Left lung (tissue), 10 donors: ENCODE data around the gene PXN. TPM values are rescaled to one million over a fixed set of nuclear protein-coding genes. Genes with fewer than 3 reads are reported as not detected.
A peak's percentile ranks its signal among the peaks of the same experiment; 100 is the strongest.
"Not testable (repeated sequence)": the region's sequence is repeated elsewhere in the genome, so short reads cannot be mapped to it uniquely, and the experiment has no call there.

ENCODE experiments used
- ATAC-seq: fragments of 200-7000 bp; cut with Tn5 transposase; one replicate; pipeline ENCODE4 v1.9.1; 2020; ENCODE audit warnings: moderate library complexity
- DNase-seq, 4 donors: peaks; one replicate each; pipeline ENCODE4 v3.0.0-alpha.2; 2013 to 2020
- H3K27ac ChIP-seq, 2 donors: fragments of 200-600 bp; sonication (generic) in 1 of 2; one replicate each; pipeline versions ENCODE4 v1.5.0 to v1.8.0; 2020 to 2021
- H3K27me3 ChIP-seq, 2 donors: fragments of 200-600 bp; sonication (generic) in 1 of 2; one replicate each; pipeline versions ENCODE4 v1.5.0 to v1.8.0; 2020 to 2021
- H3K36me3 ChIP-seq, 2 donors: fragments of 200-600 bp; sonication (generic) in 1 of 2; one replicate each; pipeline versions ENCODE4 v1.5.0 to v1.8.0; 2020 to 2021
- H3K4me1 ChIP-seq, 2 donors: fragments of 200-600 bp; one replicate each; pipeline ENCODE4 v1.8.0; 2021
- H3K4me3 ChIP-seq, 2 donors: fragments of 200-600 bp; sonication (generic) in 1 of 2; one replicate each; pipeline versions ENCODE4 v1.5.0 to v1.8.0; 2020 to 2021; ENCODE audit warnings: mild to moderate bottlenecking in 1 of 2
- H3K9me3 ChIP-seq, 2 donors: fragments of 200-600 bp; sonication (generic) in 1 of 2; one replicate each; pipeline versions ENCODE4 v1.5.0 to v1.8.0; 2020 to 2021
- intact Hi-C, 2 donors: fragments of 100-400 bp; cut with DNase I; formaldehyde crosslinking; loops; one replicate each; pipeline versions ENCODE4 v1.11.2 to v1.14.2; 2022
- polyA plus RNA-seq, 6 donors: library from polyadenylated mRNA; unstranded; fragments of 120-200 nt; gene quantifications; one replicate each; pipeline ENCODE4 v1.2.1, GENCODE V29; 2013; ENCODE audit not compliant: insufficient read length in 6 of 6
- total RNA-seq, 2 donors: library from RNA; stranded (reverse); fragmentation: NEBNext Ultra II Directional; extraction: Animal tissue kit (Norgen Biotek cat#: 25700); gene quantifications; one replicate each; pipeline ENCODE4 v1.2.1, GENCODE V29; 2021
- TF ChIP-seq, protein P1 (sequence below), 2 donors: fragments of 200-600 bp; sonication (generic) in 1 of 2; IDR thresholded peaks; one replicate each; pipeline versions ENCODE4 v1.5.0 to v1.8.0; 2021; ENCODE audit warnings: antibody characterized with exemption in 2 of 2
- donor health status: DM: no; HTN: yes; CAD: no.
- donor health status: DM: no; HTN: no; CAD: no.

PXN gene
- total and polyA plus RNA-seq, 8 donors = 56.5 to 111 (median 64.4) TPM

DNA sequence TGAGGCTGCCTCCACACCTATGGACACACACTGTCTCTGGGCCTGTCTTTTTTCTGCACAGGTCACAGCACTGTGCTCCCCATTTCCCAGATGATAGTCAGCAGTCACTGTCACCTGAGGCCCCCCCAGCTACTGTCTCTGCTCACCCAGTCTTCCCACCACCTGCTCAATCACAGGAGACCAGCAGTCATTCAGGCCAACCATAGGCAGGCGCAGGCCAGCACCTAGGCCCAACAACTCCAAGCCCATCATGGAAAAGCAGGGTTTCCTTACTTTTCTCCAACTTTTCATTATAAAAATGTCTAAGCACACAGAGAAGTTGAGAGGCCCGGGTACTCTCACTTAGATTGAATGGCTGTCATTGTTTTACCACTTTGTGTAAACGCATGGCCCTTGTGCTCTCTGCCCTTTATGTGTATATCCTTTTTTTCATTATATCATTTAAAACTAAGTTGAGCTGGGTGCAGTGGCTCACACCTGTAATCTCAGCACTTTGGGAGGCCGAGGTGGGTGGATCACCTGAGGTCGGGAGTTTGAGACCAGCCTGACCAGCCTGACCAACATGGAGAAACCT lies 7.1 kb downstream of the PXN start:
- DNase-seq = no peak
- Histone ChIP-seq H3K4me1 (peaks cover 37 to 100% of the 10 kb centered on the region in 2 donors), H3K36me3 (peaks cover 0 to 12% of the 10 kb centered on the region in 2 donors), H3K27me3 (no peaks in the 10 kb centered on the region), H3K27ac (peak overlapping the region; percentile 81 to 91), H3K4me3 (no peak overlapping the region), H3K9me3 (no peaks in the 10 kb centered on the region)
- intact Hi-C loops = no loop called here
- TF ChIP-seq, protein P1, sequence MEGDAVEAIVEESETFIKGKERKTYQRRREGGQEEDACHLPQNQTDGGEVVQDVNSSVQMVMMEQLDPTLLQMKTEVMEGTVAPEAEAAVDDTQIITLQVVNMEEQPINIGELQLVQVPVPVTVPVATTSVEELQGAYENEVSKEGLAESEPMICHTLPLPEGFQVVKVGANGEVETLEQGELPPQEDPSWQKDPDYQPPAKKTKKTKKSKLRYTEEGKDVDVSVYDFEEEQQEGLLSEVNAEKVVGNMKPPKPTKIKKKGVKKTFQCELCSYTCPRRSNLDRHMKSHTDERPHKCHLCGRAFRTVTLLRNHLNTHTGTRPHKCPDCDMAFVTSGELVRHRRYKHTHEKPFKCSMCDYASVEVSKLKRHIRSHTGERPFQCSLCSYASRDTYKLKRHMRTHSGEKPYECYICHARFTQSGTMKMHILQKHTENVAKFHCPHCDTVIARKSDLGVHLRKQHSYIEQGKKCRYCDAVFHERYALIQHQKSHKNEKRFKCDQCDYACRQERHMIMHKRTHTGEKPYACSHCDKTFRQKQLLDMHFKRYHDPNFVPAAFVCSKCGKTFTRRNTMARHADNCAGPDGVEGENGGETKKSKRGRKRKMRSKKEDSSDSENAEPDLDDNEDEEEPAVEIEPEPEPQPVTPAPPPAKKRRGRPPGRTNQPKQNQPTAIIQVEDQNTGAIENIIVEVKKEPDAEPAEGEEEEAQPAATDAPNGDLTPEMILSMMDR (IDR thresholded peaks at IDR 0.05) = no peak
- ATAC-seq = no peak

- DNase-seq (peak in 2 of 4 donors; percentile 78 to 87), ATAC-seq (peak; percentile 80)
- H3K4me3 ChIP-seq = no peak overlapping the region
- no peaks in the 10 kb centered on the region for H3K27me3 ChIP-seq
- intact Hi-C loops = no loop called here
- H3K36me3 ChIP-seq = peaks cover 0 to 12% of the 10 kb centered on the region in 2 donors
- peaks cover 25 to 100% of the 10 kb centered on the region in 2 donors for H3K4me1 ChIP-seq
- TF ChIP-seq, protein P1 (IDR thresholded peaks at IDR 0.05) = no peak
- peak overlapping the region; percentile 81 to 91 for H3K27ac ChIP-seq
- H3K9me3 ChIP-seq = no peaks in the 10 kb centered on the region
Measured at GRCh38 chr12:120257041-120257821, 8.3 kb downstream of the PXN start.

GRCh38 chr12:120254809-120255208 lies 10.7 kb downstream of the PXN start:
- no peaks in the 10 kb centered on the region for H3K9me3 ChIP-seq
- H3K36me3 ChIP-seq = peaks cover 0 to 12% of the 10 kb centered on the region in 2 donors
- H3K4me1 ChIP-seq = peaks cover 25 to 100% of the 10 kb centered on the region in 2 donors
- H3K4me3 ChIP-seq = no peak overlapping the region
- peak overlapping the region; percentile 62 to 91 for H3K27ac ChIP-seq
- ATAC-seq (no peak), DNase-seq (no peak)
- TF ChIP-seq, protein P1 (IDR thresholded peaks at IDR 0.05) = no peak
- H3K27me3 ChIP-seq = no peaks in the 10 kb centered on the region
- intact Hi-C loops = no loop called here

GRCh38 chr12:120253313-120253712 lies 12.2 kb downstream of the PXN start:
- Histone ChIP-seq H3K27ac (peak overlapping the region; percentile 48 to 91), H3K4me1 (peaks cover 32 to 99% of the 10 kb centered on the region in 2 donors), H3K36me3 (peaks cover 0 to 12% of the 10 kb centered on the region in 2 donors)
- DNase-seq, H3K9me3 ChIP-seq, ATAC-seq, H3K4me3 ChIP-seq, intact Hi-C loops, H3K27me3 ChIP-seq: not testable (repeated sequence)

DNA sequence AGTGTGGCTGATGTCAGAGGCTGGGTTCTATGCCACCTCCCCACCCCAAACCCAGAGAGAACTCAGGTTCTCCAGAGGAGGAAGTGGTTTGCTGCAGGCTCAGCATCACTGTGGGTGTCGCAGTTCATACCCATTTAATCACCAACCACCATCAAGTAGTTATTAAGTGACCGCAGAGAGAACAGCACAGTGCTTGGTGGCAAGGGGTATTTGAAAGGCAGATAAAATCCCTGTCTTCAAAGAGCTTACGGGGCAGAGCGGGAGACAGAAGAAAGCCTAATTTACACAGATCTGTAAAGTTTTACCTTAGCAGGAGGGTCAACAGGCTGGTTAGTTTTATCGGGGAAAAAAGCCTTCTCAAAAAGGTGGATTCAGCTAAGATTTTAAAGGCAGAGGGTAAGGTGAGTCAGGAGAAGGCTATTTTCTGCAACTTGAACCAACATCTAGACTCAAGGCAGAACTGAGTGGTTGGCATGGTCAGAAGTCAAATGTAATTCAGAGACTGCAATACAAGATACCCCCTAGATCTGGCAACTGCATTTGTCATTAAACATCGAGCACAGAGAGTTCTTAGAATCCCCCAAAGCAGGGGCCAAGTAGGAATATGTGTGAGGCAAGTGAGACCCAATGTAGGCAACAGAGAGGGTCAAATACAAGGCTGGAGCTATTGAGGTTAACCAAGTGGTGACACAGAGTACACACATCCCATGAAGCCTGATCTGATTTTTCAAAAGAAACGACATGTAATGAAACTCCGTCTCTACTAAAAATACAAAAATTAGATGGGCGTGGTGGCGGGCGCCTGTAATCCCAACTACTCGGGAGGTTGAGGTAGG lies 13.2 kb downstream of the PXN start:
- intact Hi-C loops = no loop called here
- Histone ChIP-seq H3K9me3 (no peaks in the 10 kb centered on the region), H3K4me3 (no peak overlapping the region), H3K27ac (peak overlapping the region in 1 of 2 donors; percentile 91), H3K36me3 (peaks cover 0 to 12% of the 10 kb centered on the region in 2 donors), H3K27me3 (no peaks in the 10 kb centered on the region), H3K4me1 (peaks cover 31 to 99% of the 10 kb centered on the region in 2 donors)
- ATAC-seq (peak; percentile 46), DNase-seq (no peak)
- TF ChIP-seq, protein P1 (IDR thresholded peaks at IDR 0.05) = no peak

- ATAC-seq, intact Hi-C loops: not testable (repeated sequence)
Measured at GRCh38 chr12:120251364-120252070, 14.0 kb downstream of the PXN start.

More at GRCh38 chr12:120251364-120252070, 14.0 kb downstream of the PXN start:
- Histone ChIP-seq H3K4me1 (peaks cover 26 to 99% of the 10 kb centered on the region in 2 donors), H3K27ac (peak overlapping the region in 1 of 2 donors; percentile 91), H3K36me3 (peaks cover 0 to 12% of the 10 kb centered on the region in 2 donors)
- H3K9me3 ChIP-seq, DNase-seq, H3K27me3 ChIP-seq, H3K4me3 ChIP-seq: not testable (repeated sequence)
